AG09319 (cell line): ENCODE data around the gene FRMD3.
A peak's percentile ranks its signal among the peaks of the same experiment; 100 is the strongest.

Experiments used
- DNase-seq: peaks from one replicate; pipeline ENCODE4 v3.0.0-alpha.2; 2010; ENCODE audit warnings: low read depth; ENCODE audit errors: extremely low read depth
- TF ChIP-seq, protein P1 (sequence below): IDR thresholded peaks from 2 replicates; pipeline ENCODE4 v1.5.1; 2011; ENCODE audit warnings: low read depth, mild to moderate bottlenecking, inconsistent platforms, low read length, moderate library complexity

The FRMD3 gene

DNA sequence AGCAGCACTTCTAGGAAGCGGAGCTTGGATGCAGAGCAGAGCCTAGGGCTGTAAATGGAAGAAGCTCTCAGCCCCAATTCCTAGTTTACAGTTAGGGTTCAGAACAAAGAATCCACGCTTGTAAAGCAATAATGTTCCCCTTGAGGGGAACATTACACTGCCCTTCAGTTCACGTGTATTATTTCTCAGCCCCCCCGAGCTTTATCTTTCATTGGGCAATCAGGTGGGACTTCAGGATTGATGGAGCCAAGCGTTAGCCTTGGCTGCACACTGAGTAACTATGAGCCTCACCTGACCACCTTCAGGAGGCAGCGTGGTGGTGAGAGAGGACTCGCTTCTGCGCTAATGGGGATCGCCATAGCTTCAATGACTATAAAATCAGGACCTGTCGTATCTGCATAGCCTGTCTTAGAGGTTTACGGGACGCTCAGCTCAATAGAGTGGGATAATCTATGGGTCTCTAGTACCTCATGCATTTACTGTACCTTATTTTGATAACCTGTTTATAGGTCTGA is 318.2 kb downstream of the FRMD3 start:
- no peak for DNase-seq
- TF ChIP-seq, protein P1, sequence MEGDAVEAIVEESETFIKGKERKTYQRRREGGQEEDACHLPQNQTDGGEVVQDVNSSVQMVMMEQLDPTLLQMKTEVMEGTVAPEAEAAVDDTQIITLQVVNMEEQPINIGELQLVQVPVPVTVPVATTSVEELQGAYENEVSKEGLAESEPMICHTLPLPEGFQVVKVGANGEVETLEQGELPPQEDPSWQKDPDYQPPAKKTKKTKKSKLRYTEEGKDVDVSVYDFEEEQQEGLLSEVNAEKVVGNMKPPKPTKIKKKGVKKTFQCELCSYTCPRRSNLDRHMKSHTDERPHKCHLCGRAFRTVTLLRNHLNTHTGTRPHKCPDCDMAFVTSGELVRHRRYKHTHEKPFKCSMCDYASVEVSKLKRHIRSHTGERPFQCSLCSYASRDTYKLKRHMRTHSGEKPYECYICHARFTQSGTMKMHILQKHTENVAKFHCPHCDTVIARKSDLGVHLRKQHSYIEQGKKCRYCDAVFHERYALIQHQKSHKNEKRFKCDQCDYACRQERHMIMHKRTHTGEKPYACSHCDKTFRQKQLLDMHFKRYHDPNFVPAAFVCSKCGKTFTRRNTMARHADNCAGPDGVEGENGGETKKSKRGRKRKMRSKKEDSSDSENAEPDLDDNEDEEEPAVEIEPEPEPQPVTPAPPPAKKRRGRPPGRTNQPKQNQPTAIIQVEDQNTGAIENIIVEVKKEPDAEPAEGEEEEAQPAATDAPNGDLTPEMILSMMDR, result no peak

DNA sequence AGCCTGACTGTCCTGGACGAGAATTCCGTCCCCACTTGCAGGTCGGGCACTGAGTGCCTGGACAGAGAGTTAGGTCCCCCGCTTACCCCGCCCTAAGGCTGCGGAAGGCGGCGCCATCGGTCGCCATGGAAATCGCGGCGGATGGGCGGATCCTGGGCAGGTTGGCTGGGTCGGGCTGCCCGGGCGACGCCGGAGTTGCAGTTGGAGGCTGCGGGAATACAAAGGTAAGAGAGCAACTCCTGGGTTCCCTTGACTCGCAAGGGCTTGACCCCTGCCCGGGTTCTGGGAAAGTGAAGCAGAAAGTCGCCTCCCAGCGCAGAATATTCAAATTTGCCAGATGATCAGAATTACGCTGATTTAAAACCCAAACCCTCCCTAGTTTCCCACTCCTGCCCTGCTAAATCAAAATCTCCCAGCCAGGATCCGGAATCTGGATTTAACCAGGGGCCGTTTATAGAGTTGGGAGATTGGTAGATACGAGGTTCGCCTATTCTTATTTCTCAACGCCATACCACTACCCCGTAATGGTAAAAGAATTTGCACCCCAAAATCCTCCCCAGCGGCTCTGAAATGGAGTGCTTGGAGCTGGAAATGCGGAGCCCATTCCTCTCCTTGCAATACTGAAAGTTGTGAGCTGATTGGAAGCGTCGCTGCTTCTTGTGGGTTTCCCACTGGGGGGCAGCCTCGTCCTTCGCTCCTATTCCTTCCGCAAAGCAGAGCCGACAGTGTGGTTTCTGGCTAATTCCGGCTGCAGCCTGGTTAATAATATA is 318.9 kb downstream of the FRMD3 start:
- DNase-seq, result peak; percentile 25
- TF ChIP-seq, protein P1, result peak; percentile 49

DNA sequence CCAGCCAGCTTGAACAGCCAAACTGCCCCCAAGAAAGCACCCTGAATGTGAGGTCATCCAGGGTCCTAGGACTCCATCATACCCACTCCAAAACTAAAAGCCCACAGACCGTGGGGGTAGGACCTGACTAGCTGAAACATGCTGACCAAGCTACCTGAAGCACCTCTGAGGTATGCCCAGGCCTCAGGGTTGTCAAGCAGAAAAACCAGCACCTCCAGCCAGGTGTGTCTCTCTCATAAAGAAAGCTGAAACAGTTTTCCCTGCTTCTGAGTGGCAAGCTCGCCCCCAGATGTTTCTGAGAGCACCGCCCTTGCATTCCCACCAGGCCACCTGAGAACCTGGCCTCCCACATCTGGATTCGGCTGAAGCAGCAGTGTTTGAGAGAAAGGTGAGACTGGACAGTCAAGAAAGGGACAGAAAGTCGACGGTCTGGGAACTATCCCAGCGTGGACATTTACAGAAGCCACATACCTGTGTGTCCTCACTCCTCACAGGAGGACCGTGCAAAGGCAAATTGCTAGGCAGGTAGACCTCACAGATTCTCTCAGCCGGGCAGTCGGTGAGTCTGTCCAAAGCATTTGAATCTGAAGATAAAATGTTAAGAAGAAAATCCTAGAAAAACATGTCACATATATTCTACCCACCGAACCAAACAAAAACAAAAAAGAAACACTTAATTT is 319.6 kb downstream of the FRMD3 start:
- DNase-seq, result no peak
- TF ChIP-seq, protein P1, result no peak

DNA sequence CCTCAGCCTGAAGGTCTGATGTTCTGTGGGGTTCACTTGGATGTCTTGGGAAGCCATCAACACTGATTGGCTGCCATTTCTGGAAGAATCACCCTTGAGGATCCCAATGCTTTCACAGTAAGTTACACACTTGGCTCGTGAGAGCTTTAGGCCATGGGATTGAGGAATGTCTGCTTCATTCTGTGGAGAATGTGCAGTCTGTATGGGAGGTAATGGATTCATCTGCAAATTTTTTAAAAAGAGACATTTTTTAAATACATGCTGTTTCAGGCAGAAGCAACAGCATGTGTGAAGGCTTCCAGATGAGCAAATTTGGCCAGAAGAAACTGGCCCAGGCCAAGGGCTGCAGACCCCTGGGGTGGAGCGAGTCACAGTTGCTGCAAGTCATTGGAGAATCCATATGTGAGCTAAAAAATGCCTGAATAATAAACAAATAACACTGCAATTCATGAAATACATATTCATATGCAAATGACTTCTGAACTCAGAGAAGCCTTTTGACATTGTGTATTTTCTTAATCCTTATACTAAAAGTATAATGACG is 328.9 kb downstream of the FRMD3 start:
- no peak for DNase-seq
- TF ChIP-seq, protein P1, result no peak

DNA sequence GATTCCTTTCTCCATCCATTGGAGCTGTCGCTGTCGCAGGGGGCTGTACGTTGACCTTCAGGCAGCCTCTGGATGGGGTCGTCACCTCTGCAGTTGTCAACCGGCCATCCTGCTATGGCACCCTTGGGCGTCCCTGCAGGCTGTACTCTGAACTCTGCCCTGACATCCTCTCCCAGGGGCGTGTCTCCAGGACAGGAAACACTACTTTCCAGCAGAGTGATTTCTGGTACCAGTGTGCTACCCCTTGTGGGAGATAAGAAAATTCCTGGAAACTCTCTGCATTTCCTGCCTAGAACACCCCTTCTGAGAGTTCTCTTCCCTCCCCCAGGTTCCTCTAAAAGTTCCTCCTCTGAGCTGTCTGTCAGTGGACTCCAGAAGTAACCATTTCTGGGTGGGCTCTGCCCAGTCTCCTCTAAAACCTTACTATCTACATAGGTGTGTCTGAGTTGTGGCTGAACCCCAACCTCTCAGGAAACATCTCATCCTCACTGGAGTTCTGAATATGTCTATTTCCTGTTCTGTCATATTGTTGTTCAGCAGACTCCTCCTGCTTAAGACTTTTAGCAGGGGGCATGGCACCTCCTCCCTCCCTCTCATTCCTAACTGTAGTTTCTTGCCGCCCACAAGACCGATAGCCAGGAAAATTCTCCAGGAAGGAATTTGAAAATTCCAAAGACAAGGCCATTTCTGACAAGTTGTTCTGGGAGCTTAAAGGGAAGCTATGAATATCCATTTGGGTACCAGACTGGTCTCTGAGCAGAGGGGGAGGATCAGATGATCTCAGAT is 329.9 kb downstream of the FRMD3 start:
- TF ChIP-seq, protein P1, result no peak
- no peak for DNase-seq

DNA sequence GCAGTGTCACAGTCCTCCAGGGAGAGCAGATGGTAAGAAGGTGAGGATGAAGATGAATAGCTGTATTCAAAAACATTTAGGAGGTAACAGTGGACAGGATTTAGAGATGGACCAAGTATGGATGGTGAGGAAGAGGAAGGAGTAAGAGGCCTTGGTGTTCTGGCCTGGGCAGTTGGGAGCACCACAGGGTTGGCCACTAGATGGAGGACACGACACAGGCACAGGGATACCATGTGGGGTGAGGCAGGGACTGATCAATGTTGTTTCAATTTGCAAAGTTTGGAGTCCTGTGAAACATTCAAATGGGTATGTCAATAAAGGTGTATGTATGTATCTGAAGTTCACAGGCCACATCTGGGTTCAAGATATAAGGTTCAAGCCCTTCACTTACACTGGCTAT is 334.2 kb downstream of the FRMD3 start:
- no peak for DNase-seq
- TF ChIP-seq, protein P1, result peak; percentile 29
